NCI-H146 treated with DMSO at 0.1 percent for 48 hours (cell line): Measurements from ENCODE around the gene VBP1.
"Not testable (repeated sequence)": the region's sequence is repeated elsewhere in the genome, so short reads cannot be mapped to it uniquely, and the experiment has no call there.

Experiments
- DNase-seq: peaks from one replicate; lab custom pipeline; 2025; ENCODE audit not compliant: unreplicated experiment; lab: John Stamatoyannopoulos, UW

Gene VBP1

GRCh38 chrX:155263854-155264628, 47.8 kb downstream of the VBP1 start, which contains the start of gene RAB39B:
RAB39B (minus strand) TSS chrX:155264491; CDS start chrX:155264288, 203 bp downstream.
- peak; percentile 45 for DNase-seq

- no peak for DNase-seq
Measured at GRCh38 chrX:155266439-155266838, 50.2 kb downstream of the VBP1 start.

- not testable (repeated sequence) for DNase-seq
Measured at GRCh38 chrX:155267995-155268394, 51.7 kb downstream of the VBP1 start.

GRCh38 chrX:155270969-155271368, 54.7 kb downstream of the VBP1 start:
- DNase-seq = no peak

DNA sequence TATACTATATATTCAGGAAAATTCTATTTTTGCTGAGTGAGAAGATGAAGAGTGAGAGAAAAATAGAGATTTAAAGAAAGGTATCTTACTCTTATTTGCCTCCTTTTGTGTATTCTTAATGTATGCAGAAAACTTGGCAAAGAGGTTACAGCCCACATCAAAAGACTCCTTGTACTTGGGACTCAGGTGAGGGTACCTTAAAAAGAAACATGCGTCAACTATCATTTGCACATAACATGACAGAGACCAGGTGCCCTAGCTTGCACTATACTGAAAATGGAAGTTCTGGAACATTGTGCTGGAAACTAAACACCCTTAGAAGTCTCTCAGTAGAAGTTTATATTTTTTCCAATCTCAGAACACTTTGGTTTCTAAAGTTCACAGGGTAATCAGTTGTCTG, 63.6 kb downstream of the VBP1 start:
- DNase-seq = no peak
